ENCODE results near the gene BCAS1.

- no peak for TF ChIP-seq POLR2AphosphoS5 (IDR thresholded peaks at IDR 0.05; ENCODE audit: low read depth)
- no peak for TF ChIP-seq CTCF (IDR thresholded peaks at IDR 0.05; ENCODE audit: insufficient read depth, low read length)
- TF ChIP-seq REST (IDR thresholded peaks at IDR 0.05; ENCODE audit: insufficient replicate concordance, low read depth), result no peak
- TF ChIP-seq SPI1 (IDR thresholded peaks at IDR 0.05; ENCODE audit: borderline replicate concordance, low read depth), result no peak
These were observed 34.4 kb upstream of the BCAS1 start for GRCh38 chr20:54104781-54105180.
